ENCODE measurements around the gene PSENEN. TPM values are rescaled to one million over a fixed set of nuclear protein-coding genes. Genes with fewer than 3 reads are reported as not detected.

PSENEN gene
- total RNA-seq, 4 donors from 2014 or later, result 20.4 to 35.7 (median 29.5) TPM

DNA sequence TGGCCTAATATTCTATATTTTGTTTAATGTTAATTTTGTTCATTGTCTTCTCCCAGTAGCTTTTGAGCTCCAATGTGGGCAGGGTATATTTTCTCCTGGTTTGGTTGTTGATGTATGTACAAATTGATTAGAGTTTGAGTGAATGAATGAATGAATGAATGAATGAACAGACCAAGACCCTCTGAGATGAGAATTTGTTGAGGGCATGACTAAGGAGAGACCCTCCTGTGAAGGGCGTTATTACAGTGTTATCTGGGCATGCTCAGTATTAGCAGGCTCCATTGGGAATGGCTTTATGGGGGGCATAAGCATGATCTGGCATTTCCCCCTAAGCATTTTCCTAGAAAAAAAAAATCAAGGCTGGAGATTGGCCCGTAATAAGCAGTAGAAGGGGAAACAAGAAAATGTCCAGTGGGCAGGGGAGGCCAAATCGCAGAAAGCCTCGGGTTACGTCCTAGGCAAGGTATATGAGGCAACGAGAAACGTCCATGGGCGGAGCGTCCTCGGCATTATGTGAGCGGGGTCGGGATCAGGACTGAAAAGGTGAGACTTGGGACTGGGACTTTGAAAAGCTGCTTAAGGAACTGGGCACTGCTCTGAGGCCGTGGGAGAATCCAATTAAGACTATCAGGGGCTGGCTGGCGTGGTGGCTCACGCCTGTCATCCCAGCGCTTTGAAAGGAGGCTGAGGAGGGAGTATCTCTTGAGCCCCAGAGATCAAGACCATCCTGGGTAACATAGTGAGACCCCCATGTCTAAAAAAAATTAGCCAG is 29.0 kb downstream of the PSENEN start:
- peak overlapping the region; percentile 54 to 94 for H3K4me3 ChIP-seq
- ATAC-seq, result no peak
- 40 to 44% methylated on average over 10 to 14 of the region's 16 CpGs for WGBS, 2 donors (ENCODE audit: low coverage in 1 of 2)
- TF ChIP-seq, protein P1, sequence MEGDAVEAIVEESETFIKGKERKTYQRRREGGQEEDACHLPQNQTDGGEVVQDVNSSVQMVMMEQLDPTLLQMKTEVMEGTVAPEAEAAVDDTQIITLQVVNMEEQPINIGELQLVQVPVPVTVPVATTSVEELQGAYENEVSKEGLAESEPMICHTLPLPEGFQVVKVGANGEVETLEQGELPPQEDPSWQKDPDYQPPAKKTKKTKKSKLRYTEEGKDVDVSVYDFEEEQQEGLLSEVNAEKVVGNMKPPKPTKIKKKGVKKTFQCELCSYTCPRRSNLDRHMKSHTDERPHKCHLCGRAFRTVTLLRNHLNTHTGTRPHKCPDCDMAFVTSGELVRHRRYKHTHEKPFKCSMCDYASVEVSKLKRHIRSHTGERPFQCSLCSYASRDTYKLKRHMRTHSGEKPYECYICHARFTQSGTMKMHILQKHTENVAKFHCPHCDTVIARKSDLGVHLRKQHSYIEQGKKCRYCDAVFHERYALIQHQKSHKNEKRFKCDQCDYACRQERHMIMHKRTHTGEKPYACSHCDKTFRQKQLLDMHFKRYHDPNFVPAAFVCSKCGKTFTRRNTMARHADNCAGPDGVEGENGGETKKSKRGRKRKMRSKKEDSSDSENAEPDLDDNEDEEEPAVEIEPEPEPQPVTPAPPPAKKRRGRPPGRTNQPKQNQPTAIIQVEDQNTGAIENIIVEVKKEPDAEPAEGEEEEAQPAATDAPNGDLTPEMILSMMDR (IDR thresholded peaks at IDR 0.05), result no peak
- no peak for TF ChIP-seq POLR2AphosphoS5 (IDR thresholded peaks at IDR 0.05)
- TF ChIP-seq POLR2A (IDR thresholded peaks at IDR 0.05), result no peak
- no peak for TF ChIP-seq EP300 (IDR thresholded peaks at IDR 0.05)
- no peaks in the 10 kb centered on the region for H3K9me3 ChIP-seq
- no peaks in the 10 kb centered on the region for H3K27me3 ChIP-seq
- peaks cover 0 to 19% of the 10 kb centered on the region in 2 donors for H3K36me3 ChIP-seq
- peaks cover 0 to 21% (median 5%) of the 10 kb centered on the region in 3 donors for H3K4me1 ChIP-seq
- H3K27ac ChIP-seq, result no peak overlapping the region

DNA sequence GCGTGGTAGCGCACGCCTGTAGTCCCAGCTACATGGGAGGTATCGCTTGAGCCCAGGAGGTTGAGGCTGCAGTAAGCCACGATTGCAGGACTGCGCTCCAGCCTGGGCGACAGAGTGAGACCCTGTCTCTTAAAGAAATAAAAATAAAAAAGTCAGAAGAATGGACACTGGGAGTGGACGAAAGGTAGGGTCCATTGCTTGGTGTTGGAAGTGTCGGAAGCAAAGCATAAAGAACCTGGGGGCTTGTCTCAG is 29.5 kb downstream of the PSENEN start:
- Histone ChIP-seq H3K27me3 (no peaks in the 10 kb centered on the region), H3K27ac (no peak overlapping the region), H3K4me1 (peaks cover 0 to 21% (median 5%) of the 10 kb centered on the region in 3 donors), H3K4me3 (peak overlapping the region; percentile 54 to 94), H3K36me3 (peaks cover 0 to 24% of the 10 kb centered on the region in 2 donors), H3K9me3 (no peaks in the 10 kb centered on the region)
- 10 to 18% methylated on average over 7 to 9 of the region's 9 CpGs for WGBS, 2 donors (ENCODE audit: low coverage in 1 of 2)
- no peak for ATAC-seq
- TF ChIP-seq EP300 (IDR thresholded peaks at IDR 0.05) (no peak), POLR2A (IDR thresholded peaks at IDR 0.05) (no peak)

DNA sequence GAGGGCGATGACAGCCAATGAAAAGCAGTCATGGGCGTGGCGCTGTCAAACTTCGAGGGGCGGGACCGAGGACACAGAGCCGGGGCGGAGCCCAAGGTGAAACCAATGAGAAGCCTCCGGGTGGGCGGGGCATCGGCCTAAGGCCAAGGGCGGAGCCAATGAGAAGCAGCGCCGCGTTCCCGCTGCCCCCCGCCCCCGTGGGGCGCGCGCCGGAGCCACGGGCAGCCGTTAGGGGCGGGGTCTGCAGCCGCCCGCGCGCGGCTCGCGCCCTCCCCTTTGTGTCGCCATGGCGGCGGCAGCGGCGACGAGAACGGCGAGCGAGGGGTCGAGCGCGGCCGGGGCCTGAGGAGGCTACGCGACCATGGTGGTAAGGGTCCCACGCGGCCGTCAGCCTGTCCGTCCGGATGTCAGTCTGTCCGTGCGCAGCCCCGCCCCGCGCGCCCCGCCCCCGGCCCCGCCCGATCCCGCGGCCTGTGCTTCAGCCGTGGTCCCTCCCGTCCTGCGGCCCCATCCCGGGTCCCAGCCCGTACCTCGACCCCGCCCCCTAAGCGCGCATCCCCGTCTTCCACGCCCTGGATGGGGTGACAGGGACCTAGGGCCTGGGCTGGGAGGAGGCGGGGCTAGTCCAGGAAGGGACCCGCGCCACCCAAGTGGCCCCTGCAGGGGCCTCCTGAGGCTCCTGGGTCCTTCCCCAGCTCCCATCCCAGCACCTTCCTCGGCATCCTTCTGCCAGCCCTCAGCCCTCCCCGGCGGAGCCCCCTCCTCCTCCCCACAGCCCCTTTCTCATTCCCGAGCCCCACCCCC is 30.0 kb downstream of the PSENEN start, which contains the start of gene ARHGAP33:
Gene ARHGAP33 (plus strand): TSS at position 267 of the 804 bp plus-strand sequence. CDS start 95 bp downstream, at position 362.
- TF ChIP-seq, protein P1 (IDR thresholded peaks at IDR 0.05), result peak in 1 of 4 experiments; percentile 23
- TF ChIP-seq EP300 (IDR thresholded peaks at IDR 0.05) (no peak), POLR2AphosphoS5 (IDR thresholded peaks at IDR 0.05) (no peak), POLR2A (IDR thresholded peaks at IDR 0.05) (no peak)
- Histone ChIP-seq H3K27me3 (no peaks in the 10 kb centered on the region), H3K4me1 (peaks cover 0 to 21% (median 5%) of the 10 kb centered on the region in 3 donors), H3K9me3 (no peaks in the 10 kb centered on the region), H3K27ac (peak within 1 kb of the TSS in 3 of 4 donors; percentile 41 to 79 (median 64)), H3K4me3 (peak within 1 kb of the TSS; percentile 54 to 94), H3K36me3 (peaks cover 0 to 29% of the 10 kb centered on the region in 2 donors)
- peak; percentile 98 for ATAC-seq
- 0% methylated on average over 14 to 15 of the region's 82 CpGs for WGBS, 2 donors (ENCODE audit: low coverage in 1 of 2)

DNA sequence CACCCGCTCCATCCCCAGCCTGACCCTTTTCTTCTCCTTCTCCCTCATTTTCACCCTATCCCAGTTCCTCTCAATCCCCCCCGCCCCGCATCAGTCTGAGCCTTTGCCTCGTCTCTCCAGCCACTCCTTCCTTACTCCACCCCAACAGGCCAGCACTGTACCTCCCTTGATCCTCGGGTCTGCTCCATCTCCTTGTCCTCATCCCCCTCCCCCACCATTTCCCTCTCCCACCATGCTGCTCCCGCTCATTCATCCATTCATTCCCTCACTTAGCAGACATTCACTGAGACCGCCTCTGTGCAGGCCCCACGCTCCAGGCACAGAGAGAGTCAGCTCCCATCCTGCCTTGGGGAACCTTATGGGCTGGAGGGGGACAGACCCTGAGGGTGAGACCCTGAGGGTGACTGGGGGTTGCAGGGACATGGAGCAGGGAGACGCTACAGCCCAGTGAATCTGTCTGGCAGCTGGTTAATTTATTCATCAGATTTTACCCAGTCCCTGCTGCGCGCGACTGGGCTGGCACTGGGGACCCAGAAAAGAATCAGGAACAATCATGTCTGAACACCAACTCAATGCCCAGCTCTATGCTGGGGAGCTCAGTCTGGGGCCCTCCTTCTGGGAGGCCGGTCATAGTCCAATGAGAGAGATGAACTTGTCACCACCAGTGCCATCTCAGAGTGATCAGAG is 30.8 kb downstream of the PSENEN start:
- TF ChIP-seq POLR2AphosphoS5 (IDR thresholded peaks at IDR 0.05) (no peak), EP300 (IDR thresholded peaks at IDR 0.05) (no peak), POLR2A (IDR thresholded peaks at IDR 0.05) (no peak)
- TF ChIP-seq, protein P1 (IDR thresholded peaks at IDR 0.05), result no peak
- Histone ChIP-seq H3K9me3 (no peaks in the 10 kb centered on the region), H3K27me3 (no peaks in the 10 kb centered on the region), H3K27ac (peak overlapping the region in 1 of 4 donors; percentile 79), H3K4me3 (peak overlapping the region; percentile 54 to 94), H3K36me3 (peaks cover 0 to 37% of the 10 kb centered on the region in 2 donors), H3K4me1 (peaks cover 0 to 21% (median 5%) of the 10 kb centered on the region in 3 donors)
- no peak for ATAC-seq
- 10 to 12% methylated on average over 4 to 5 of the region's 13 CpGs for WGBS, 2 donors (ENCODE audit: low coverage in 1 of 2)
